Measurements from ENCODE around the gene NEURL3.
"Not testable (repeated sequence)": the region's sequence is repeated elsewhere in the genome, so short reads cannot be mapped to it uniquely, and the experiment has no call there.

Gene NEURL3

GRCh38 chr2:96505231-96505889 lies at the start of gene NEURL3:
NEURL3 (minus strand) TSS chr2:96505357; CDS start chr2:96505286, 71 bp downstream.
- no peak for DNase-seq (ENCODE audit: low spot score)

GRCh38 chr2:96554293-96555145 lies 49.4 kb upstream of the NEURL3 start:
- DNase-seq (ENCODE audit: low spot score) = peak; percentile 69

DNA sequence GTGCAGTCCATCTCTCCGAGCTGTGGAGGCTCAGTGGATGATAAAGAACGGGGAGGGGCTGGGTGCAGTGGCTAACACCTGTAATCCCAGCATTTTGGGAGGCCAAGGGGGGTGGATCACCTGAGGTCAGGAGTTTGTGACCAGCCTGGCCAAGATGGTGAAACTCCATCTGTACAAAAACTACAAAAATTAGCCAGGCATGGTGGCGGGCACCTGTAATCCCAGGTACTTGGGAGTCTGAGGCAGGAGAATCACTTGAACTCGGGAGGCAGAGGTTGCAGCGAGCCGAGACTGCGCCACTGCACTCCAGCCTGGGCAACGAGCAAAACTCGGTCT lies 48.8 kb upstream of the NEURL3 start:
- DNase-seq (ENCODE audit: low spot score) = not testable (repeated sequence)

- no peak for DNase-seq (ENCODE audit: low spot score)
Measured at GRCh38 chr2:96553176-96553956, 48.2 kb upstream of the NEURL3 start.

GRCh38 chr2:96552315-96553175 lies 47.4 kb upstream of the NEURL3 start:
- no peak for DNase-seq (ENCODE audit: low spot score)

DNA sequence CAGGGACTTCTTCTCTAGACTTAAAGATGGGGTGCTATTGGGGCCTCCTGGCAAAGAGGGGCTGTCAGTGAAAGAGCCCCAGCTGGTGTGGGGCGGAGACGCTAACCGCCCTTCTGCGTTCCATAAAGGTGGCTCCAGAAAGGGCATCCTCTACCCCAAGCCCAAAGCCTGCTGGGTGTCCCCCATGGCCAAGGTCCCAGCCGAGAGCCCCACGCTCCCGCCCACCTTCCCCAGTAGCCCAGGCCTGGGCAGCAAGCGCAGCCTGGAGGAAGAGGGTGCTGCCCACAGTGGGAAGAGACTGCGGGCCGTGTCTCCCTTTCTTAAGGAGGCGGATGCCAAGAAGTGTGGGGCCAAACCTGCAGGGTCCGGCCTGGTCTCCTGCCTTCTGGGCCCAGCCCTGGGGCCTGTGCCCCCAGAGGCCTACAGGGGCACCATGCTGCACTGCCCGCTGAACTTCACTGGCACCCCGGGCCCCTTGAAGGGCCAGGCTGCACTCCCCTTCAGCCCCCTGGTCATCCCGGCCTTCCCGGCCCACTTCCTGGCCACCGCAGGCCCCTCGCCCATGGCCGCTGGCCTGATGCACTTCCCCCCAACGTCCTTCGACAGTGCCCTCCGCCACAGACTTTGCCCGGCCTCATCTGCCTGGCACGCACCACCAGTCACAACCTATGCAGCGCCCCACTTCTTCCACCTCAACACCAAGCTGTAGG lies 46.6 kb upstream of the NEURL3 start:
- DNase-seq (ENCODE audit: low spot score) = no peak

GRCh38 chr2:96550787-96551604 lies 45.8 kb upstream of the NEURL3 start:
- no peak for DNase-seq (ENCODE audit: low spot score)

GRCh38 chr2:96549967-96550786 lies 45.0 kb upstream of the NEURL3 start:
- DNase-seq (ENCODE audit: low spot score) = no peak

- no peak for DNase-seq (ENCODE audit: low spot score)
Measured at GRCh38 chr2:96549466-96549785, 44.3 kb upstream of the NEURL3 start.

- DNase-seq (ENCODE audit: low spot score) = no peak
Measured at GRCh38 chr2:96548558-96549465, 43.7 kb upstream of the NEURL3 start.

DNA sequence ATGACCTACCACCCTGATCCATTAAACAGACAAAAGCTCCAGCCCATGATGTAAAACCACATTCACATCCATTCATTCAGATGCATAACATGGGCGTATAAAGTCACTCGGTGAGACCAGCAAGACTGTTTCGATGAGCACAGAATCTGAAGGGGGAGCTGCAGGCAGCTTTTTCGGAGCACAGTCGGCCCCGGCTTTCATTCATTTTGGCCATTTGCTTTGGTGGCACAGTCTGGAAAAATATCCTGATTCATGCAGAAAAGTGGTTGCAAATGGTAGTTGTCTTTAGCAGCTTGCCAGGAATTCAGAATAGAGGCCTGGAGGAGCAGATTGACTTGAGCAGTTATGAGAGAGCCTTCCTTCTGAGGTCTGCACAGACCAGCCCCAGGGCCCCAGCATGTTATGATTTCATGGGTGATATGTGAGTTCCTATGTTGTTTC lies 42.6 kb upstream of the NEURL3 start:
- no peak for DNase-seq (ENCODE audit: low spot score)

DNA sequence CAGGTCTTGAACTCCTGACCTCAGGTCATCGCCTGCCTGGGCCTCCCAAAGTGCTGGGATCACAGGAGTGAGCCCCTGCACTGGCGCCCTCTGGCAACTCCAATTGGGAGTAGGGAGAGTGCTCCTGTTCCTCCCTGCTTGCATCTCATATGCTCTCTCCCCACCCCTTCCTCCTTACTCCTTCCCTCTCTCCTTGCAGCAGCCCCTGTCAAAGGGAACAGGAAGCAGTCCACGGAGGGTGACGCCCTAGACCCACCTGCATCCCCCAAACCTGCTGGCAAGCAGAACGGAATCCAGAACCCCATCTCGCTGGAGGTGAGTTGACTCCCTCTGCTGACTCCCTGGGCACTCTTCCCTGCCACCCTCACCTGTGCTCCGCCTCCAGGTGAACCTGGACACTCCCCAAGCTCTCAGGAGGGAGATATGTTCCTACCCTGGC lies 42.1 kb upstream of the NEURL3 start:
- DNase-seq (ENCODE audit: low spot score) = no peak

DNA sequence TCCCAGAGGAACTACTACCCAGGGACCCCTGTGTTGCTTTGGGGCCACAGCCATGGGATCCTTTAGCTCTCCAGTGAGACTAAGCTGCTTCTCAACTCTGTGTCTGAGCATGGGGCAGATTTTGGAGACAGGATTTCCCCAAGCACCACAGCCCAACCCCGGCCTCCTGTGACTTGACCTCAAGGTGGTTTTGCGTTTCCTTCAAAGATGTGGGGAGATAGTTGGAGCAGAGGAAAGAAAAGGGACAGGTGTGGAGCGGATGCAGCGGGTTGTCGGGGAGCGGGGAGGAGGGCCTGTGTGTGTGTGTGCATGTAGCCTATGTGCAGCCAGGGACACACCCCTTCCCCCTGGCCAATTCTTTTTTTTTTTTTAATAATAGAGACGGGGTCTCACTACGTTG lies 41.6 kb upstream of the NEURL3 start:
- DNase-seq (ENCODE audit: low spot score) = no peak

DNA sequence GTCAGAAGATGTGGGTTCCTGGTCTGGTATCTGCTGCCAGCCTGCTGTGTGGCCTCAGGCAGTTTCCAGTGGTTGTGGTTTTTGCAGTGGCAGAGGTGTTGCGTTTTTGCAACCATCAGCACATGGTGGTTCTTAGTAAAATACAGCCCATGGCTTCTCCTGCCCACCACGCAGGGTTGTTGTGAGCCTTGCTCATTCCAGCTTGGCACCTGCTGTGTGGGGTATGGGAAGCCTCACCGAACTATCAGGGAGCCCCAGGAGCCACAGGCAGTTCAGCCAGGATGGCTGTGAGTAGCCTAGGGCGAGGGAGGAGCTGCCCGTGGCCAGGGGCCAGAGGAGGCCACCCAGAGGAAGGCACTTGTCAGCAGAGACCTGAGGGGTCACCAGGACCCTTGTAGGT lies 41.2 kb upstream of the NEURL3 start:
- no peak for DNase-seq (ENCODE audit: low spot score)

DNA sequence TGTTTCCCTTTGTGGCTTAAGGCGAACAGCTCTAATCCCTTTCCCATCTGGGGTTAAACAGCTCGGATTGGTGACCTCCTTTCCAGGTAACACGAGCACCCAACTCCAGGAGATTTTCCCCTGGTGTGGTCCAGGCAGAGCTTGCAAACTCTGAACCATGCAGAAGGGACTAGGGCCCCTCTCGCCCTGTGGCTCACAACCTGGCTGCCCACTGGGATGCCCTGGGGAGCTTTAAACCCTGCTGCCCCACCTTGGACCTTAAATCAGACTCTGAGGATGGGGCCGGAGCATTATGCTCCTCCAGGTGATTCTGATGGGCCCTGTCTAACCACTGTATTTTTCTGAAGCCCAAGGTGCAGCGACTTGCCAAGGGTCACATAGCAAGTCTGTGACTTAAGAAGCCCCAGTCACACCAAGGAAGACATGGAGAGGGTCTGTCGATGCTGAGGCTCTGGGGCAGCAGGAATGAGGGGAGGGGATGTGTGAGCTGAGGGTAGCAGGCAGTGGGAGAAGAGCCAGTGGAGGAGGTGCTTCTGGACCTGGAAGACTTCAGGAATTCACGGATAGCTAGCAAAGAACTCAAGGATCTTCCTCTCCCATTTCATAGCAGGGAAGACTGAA lies 37.3 kb upstream of the NEURL3 start:
- DNase-seq (ENCODE audit: low spot score) = no peak

GRCh38 chr2:96541398-96542152 lies 36.4 kb upstream of the NEURL3 start:
- DNase-seq (ENCODE audit: low spot score) = no peak

GRCh38 chr2:96540136-96540535 lies 35.0 kb upstream of the NEURL3 start:
- DNase-seq (ENCODE audit: low spot score) = no peak
